Breast epithelium (tissue), 4 donors: ENCODE measurements around the gene CDK5R2. TPM values are rescaled to one million over a fixed set of nuclear protein-coding genes. Genes with fewer than 3 reads are reported as not detected.
"Not testable (repeated sequence)": the region's sequence is repeated elsewhere in the genome, so short reads cannot be mapped to it uniquely, and the experiment has no call there.

ENCODE experiments used
- DNase-seq, 2 donors: peaks; one replicate each; pipeline ENCODE4 v3.0.0-alpha.2; 2019; ENCODE audit warnings: low spot score in 2 of 2
- H3K27ac ChIP-seq, 2 donors: fragments of 200-600 bp; sonication (generic) in 1 of 2; one replicate each; pipeline ENCODE4 v1.5.1; 2016 to 2019; ENCODE audit warnings: mild to moderate bottlenecking in 1 of 2
- H3K27me3 ChIP-seq, 2 donors: fragments of 200-600 bp; sonication (generic) in 1 of 2; one replicate each; pipeline versions ENCODE4 v1.5.1 to v1.6.0; 2017 to 2019; ENCODE audit warnings: control low read depth in 1 of 2, mild to moderate bottlenecking in 1 of 2
- H3K36me3 ChIP-seq: fragments of 200-600 bp; one replicate; pipeline ENCODE4 v1.5.1; 2019
- H3K4me1 ChIP-seq, 2 donors: fragments of 200-600 bp; sonication (generic); one replicate each; pipeline ENCODE4 v1.5.1; 2016 to 2019; ENCODE audit warnings: control low read depth in 1 of 2
- H3K4me3 ChIP-seq, 3 donors: fragments of 200-600 bp; sonication (generic); 1 replicate in 2 of 3; 2 replicates in 1 of 3; pipeline ENCODE4 v1.5.1; 2016 to 2019; ENCODE audit warnings: mild to moderate bottlenecking in 3 of 3, moderate library complexity in 2 of 3
- H3K9me3 ChIP-seq, 2 donors: fragments of 200-600 bp; sonication (generic) in 1 of 2; one replicate each; pipeline ENCODE4 v1.5.1; 2016 to 2019; ENCODE audit warnings: control low read depth in 1 of 2
- CTCF ChIP-seq, 3 donors: fragments of 450-650 bp; IDR thresholded peaks; one replicate each; pipeline ENCODE4 v1.5.1; 2016 to 2017; ENCODE audit warnings: antibody characterized with exemption in 3 of 3, mild to moderate bottlenecking in 3 of 3, moderate library complexity in 3 of 3
- POLR2A ChIP-seq: fragments of 450-650 bp; IDR thresholded peaks from one replicate; pipeline ENCODE4 v1.6.1; 2016; ENCODE audit warnings: antibody characterized with exemption, mild to moderate bottlenecking, moderate library complexity
- POLR2AphosphoS5 ChIP-seq, 3 donors: sonication (generic); formaldehyde crosslinking; IDR thresholded peaks; one replicate each; pipeline ENCODE4 v1.6.1; 2017; ENCODE audit warnings: antibody characterized with exemption in 3 of 3
- intact Hi-C: fragments of 100-400 bp; cut with DNase I; formaldehyde crosslinking; loops from one replicate; pipeline ENCODE4 v1.15.1; 2023; ENCODE audit warnings: low total_unique reads
- total RNA-seq, 3 donors: library from RNA; depleted of rRNA; stranded (reverse); fragments of >200 nt; gene quantifications; one replicate each; pipeline ENCODE4 v1.1.0, GENCODE V29; 2016

Gene CDK5R2
- total RNA-seq, 3 donors from 2014 or later = not detected

GRCh38 chr2:218927422-218927821 is 32.0 kb upstream of the CDK5R2 start:
- no peaks in the 10 kb centered on the region for H3K4me1 ChIP-seq
- no peak overlapping the region for H3K27ac ChIP-seq
- DNase-seq = no peak
- TF ChIP-seq POLR2AphosphoS5 (IDR thresholded peaks at IDR 0.05) (no peak), CTCF (IDR thresholded peaks at IDR 0.05) (no peak), POLR2A (no peak)
- intact Hi-C loops = no loop called here
- peaks cover 0 to 5% of the 10 kb centered on the region in 2 donors for H3K9me3 ChIP-seq
- H3K27me3 ChIP-seq = peaks cover 0 to 2% of the 10 kb centered on the region in 2 donors
- H3K4me3 ChIP-seq = no peak overlapping the region
- H3K36me3 ChIP-seq = no peaks in the 10 kb centered on the region

- Histone ChIP-seq H3K27me3 (peaks cover 0 to 2% of the 10 kb centered on the region in 2 donors), H3K27ac (no peak overlapping the region), H3K9me3 (peaks cover 0 to 5% of the 10 kb centered on the region in 2 donors), H3K4me1 (no peaks in the 10 kb centered on the region), H3K4me3 (no peak overlapping the region), H3K36me3 (no peaks in the 10 kb centered on the region)
- no peak for DNase-seq
- TF ChIP-seq POLR2AphosphoS5 (IDR thresholded peaks at IDR 0.05) (no peak), CTCF (IDR thresholded peaks at IDR 0.05) (no peak), POLR2A (no peak)
- intact Hi-C loops = no loop called here
These were observed 31.6 kb upstream of the CDK5R2 start for GRCh38 chr2:218927876-218928275.

- H3K36me3 ChIP-seq, H3K4me1 ChIP-seq, H3K9me3 ChIP-seq, H3K27ac ChIP-seq, H3K4me3 ChIP-seq, H3K27me3 ChIP-seq, DNase-seq, intact Hi-C loops: not testable (repeated sequence)
These were observed 29.0 kb upstream of the CDK5R2 start for GRCh38 chr2:218930488-218930887.

- H3K36me3 ChIP-seq, H3K27ac ChIP-seq, H3K27me3 ChIP-seq, intact Hi-C loops, H3K4me3 ChIP-seq, H3K9me3 ChIP-seq, DNase-seq, H3K4me1 ChIP-seq: not testable (repeated sequence)
These were observed 27.7 kb upstream of the CDK5R2 start for GRCh38 chr2:218931751-218932150.

- no peaks in the 10 kb centered on the region for H3K36me3 ChIP-seq
- DNase-seq = no peak
- peaks cover 0 to 21% of the 10 kb centered on the region in 2 donors for H3K27me3 ChIP-seq
- H3K4me1 ChIP-seq = no peaks in the 10 kb centered on the region
- TF ChIP-seq POLR2AphosphoS5 (IDR thresholded peaks at IDR 0.05) (no peak), POLR2A (no peak), CTCF (IDR thresholded peaks at IDR 0.05) (no peak)
- H3K27ac ChIP-seq = no peak overlapping the region
- no peaks in the 10 kb centered on the region for H3K9me3 ChIP-seq
- intact Hi-C loops = no loop called here
- H3K4me3 ChIP-seq = no peak overlapping the region
These were observed 14.6 kb upstream of the CDK5R2 start for GRCh38 chr2:218944759-218945404.

GRCh38 chr2:218946621-218947020 is 12.8 kb upstream of the CDK5R2 start:
- no peak for TF ChIP-seq CTCF (IDR thresholded peaks at IDR 0.05)
- TF ChIP-seq POLR2A = no peak
- TF ChIP-seq POLR2AphosphoS5 (IDR thresholded peaks at IDR 0.05) = no peak
- Histone ChIP-seq H3K4me1 (no peaks in the 10 kb centered on the region), H3K27ac (no peak overlapping the region), H3K4me3 (no peak overlapping the region), H3K36me3 (no peaks in the 10 kb centered on the region), H3K27me3 (peaks cover 0 to 21% of the 10 kb centered on the region in 2 donors), H3K9me3 (no peaks in the 10 kb centered on the region)
- intact Hi-C loops = no loop called here
- no peak for DNase-seq
